GM23338 (cell line): ENCODE results near the gene VPS16. TPM values are rescaled to one million over a fixed set of nuclear protein-coding genes. Genes with fewer than 3 reads are reported as not detected.

Experiments
- ATAC-seq: fragments of 200-7000 bp; cut with Tn5 transposase; 3 replicates; pipeline ENCODE4 v1.9.1; 2020
- DNase-seq: peaks from one replicate; pipeline ENCODE4 v3.0.0-alpha.2; 2015; ENCODE audit warnings: low spot score
- H2AFZ ChIP-seq: fragments of 200-600 bp; sonication (generic); 2 replicates; pipeline ENCODE4 v1.8.0; 2016; ENCODE audit warnings: antibody characterized with exemption, mild to moderate bottlenecking, moderate library complexity
- H3F3A ChIP-seq: fragments of 200-600 bp; sonication (generic); replicated peaks from 2 replicates; pipeline ENCODE4 v1.8.0; 2017; ENCODE audit warnings: antibody characterized with exemption, mixed run types, low read depth
- H3K27ac ChIP-seq: fragments of 200-600 bp; sonication (generic); 2 replicates; pipeline ENCODE4 v1.6.1; 2016; ENCODE audit warnings: low read depth
- H3K27me3 ChIP-seq: fragments of 200-600 bp; sonication (generic); 2 replicates; pipeline ENCODE4 v1.8.0; 2016; ENCODE audit warnings: mild to moderate bottlenecking, mixed run types, moderate library complexity; ENCODE audit not compliant: insufficient read depth
- H3K36me3 ChIP-seq: fragments of 200-600 bp; sonication (generic); 2 replicates; pipeline ENCODE4 v1.8.0; 2016; ENCODE audit warnings: mild to moderate bottlenecking; ENCODE audit not compliant: insufficient read depth
- H3K4me1 ChIP-seq: fragments of 200-600 bp; sonication (generic); 2 replicates; pipeline ENCODE4 v1.8.0; 2016; ENCODE audit warnings: mild to moderate bottlenecking, moderate library complexity; ENCODE audit not compliant: insufficient read depth
- H3K4me2 ChIP-seq: fragments of 200-600 bp; sonication (generic); 2 replicates; pipeline ENCODE4 v1.7.1; 2017; ENCODE audit warnings: mixed run types
- H3K4me3 ChIP-seq: fragments of 200-600 bp; sonication (generic); 2 replicates; pipeline ENCODE4 v1.6.1; 2016; ENCODE audit warnings: mixed run types
- H3K79me2 ChIP-seq: fragments of 200-600 bp; sonication (generic); replicated peaks from 2 replicates; pipeline ENCODE4 v1.8.0; 2017; ENCODE audit warnings: mild to moderate bottlenecking; ENCODE audit not compliant: insufficient read depth
- H3K9me2 ChIP-seq: fragments of 200-600 bp; sonication (generic); 2 replicates; pipeline ENCODE4 v1.8.0; 2017; ENCODE audit not compliant: insufficient read depth
- H4K20me1 ChIP-seq: fragments of 200-600 bp; sonication (generic); replicated peaks from 2 replicates; pipeline ENCODE4 v1.8.0; 2017; ENCODE audit warnings: mild to moderate bottlenecking; ENCODE audit not compliant: insufficient read depth
- H3K27ac Mint-ChIP-seq: 2 replicates; pipeline ENCODE4 v1.8.0; 2020; ENCODE audit warnings: inconsistent platforms, mild to moderate bottlenecking, moderate library complexity, mixed read lengths
- H3K27me3 Mint-ChIP-seq: 3 replicates; pipeline ENCODE4 v1.8.0; 2022; ENCODE audit warnings: low read depth, mild to moderate bottlenecking, moderate library complexity, mixed read lengths, inconsistent platforms; ENCODE audit not compliant: insufficient read depth, poor library complexity
- H3K36me3 Mint-ChIP-seq: 3 replicates; pipeline ENCODE4 v1.8.0; 2021; ENCODE audit warnings: low read depth, mild to moderate bottlenecking, inconsistent platforms, moderate library complexity, mixed read lengths
- H3K4me1 Mint-ChIP-seq: 3 replicates; pipeline ENCODE4 v1.8.0; 2020; ENCODE audit warnings: mild to moderate bottlenecking, inconsistent platforms, mixed read lengths
- H3K4me3 Mint-ChIP-seq: 3 replicates; pipeline ENCODE4 v1.8.0; 2021; ENCODE audit warnings: moderate library complexity, mild to moderate bottlenecking, inconsistent platforms, mixed read lengths
- H3K9me3 Mint-ChIP-seq: 3 replicates; pipeline ENCODE4 v1.8.0; 2020; ENCODE audit warnings: moderate library complexity, mild to moderate bottlenecking, inconsistent platforms, mixed read lengths
- CREB1 ChIP-seq: fragments of 250-450 bp; sonication (Bioruptor Pico); IDR thresholded peaks from 2 replicates; pipeline ENCODE4 v1.5.0; 2020; ENCODE audit warnings: low read depth, mild to moderate bottlenecking, moderate library complexity
- EZH2 ChIP-seq: fragments of 200-600 bp; sonication (generic); IDR thresholded peaks from one replicate; pipeline ENCODE4 v1.8.0; 2017; ENCODE audit warnings: antibody characterized with exemption, mild to moderate bottlenecking, low read depth; ENCODE audit not compliant: unreplicated experiment
- EZH2phosphoT487 ChIP-seq: fragments of 200-600 bp; sonication (generic); IDR thresholded peaks from one replicate; pipeline ENCODE4 v1.8.1; 2018; ENCODE audit warnings: antibody characterized with exemption; ENCODE audit not compliant: unreplicated experiment
- JUNB ChIP-seq: IDR thresholded peaks from one replicate; pipeline ENCODE4 v1.6.1; 2016; ENCODE audit warnings: antibody characterized with exemption; ENCODE audit not compliant: unreplicated experiment
- NANOG ChIP-seq: IDR thresholded peaks from 2 replicates; pipeline ENCODE4 v1.6.1; 2016; ENCODE audit warnings: antibody characterized with exemption, borderline replicate concordance
- POLR2AphosphoS5 ChIP-seq: IDR thresholded peaks from 2 replicates; pipeline ENCODE4 v1.6.1; 2016; ENCODE audit warnings: antibody characterized with exemption, low read depth
- STAT1 ChIP-seq: IDR thresholded peaks from one replicate; pipeline ENCODE4 v1.6.1; 2016; ENCODE audit warnings: antibody characterized with exemption; ENCODE audit not compliant: unreplicated experiment
- ZNF114 ChIP-seq: fragments of 250-450 bp; sonication (Bioruptor Pico); IDR thresholded peaks from 2 replicates; pipeline ENCODE4 v1.5.0; 2020; ENCODE audit warnings: mild to moderate bottlenecking, moderate library complexity
- ZNF331 ChIP-seq: fragments of 250-450 bp; sonication (Bioruptor Pico); IDR thresholded peaks from 2 replicates; pipeline ENCODE4 v1.5.0; 2020; ENCODE audit warnings: low read depth, mild to moderate bottlenecking, moderate library complexity
- polyA plus RNA-seq: library from polyadenylated mRNA; unstranded; fragments of >200 nt; fragmentation: Nextera tagmentation; extraction: Ambion mirVana; gene quantifications from 2 replicates; pipeline ENCODE4 v1.2.1, GENCODE V29; 2016
- total RNA-seq: library from RNA; depleted of rRNA; stranded (reverse); fragments of >200 nt; shearing (Covaris generic); gene quantifications from 2 replicates; pipeline ENCODE4 v1.2.3, GENCODE V29; 2014
- TF ChIP-seq, protein P1 (sequence below): fragments of 250-450 bp; sonication (Bioruptor Pico); IDR thresholded peaks from 2 replicates; pipeline ENCODE4 v1.5.0; 2020; ENCODE audit warnings: mild to moderate bottlenecking, moderate library complexity
- TF ChIP-seq, protein P2 (sequence below): IDR thresholded peaks from one replicate; pipeline ENCODE4 v1.6.1; 2018; ENCODE audit warnings: antibody characterized with exemption; ENCODE audit not compliant: unreplicated experiment
- TF ChIP-seq, protein P3 (sequence below): IDR thresholded peaks from 2 replicates; pipeline ENCODE4 v1.6.1; 2016; ENCODE audit warnings: antibody characterized with exemption
- TF ChIP-seq, protein P4 (sequence below), 2 experiments: fragments of 200-600 bp in 1 of 2; sonication (generic) in 1 of 2; conservative IDR thresholded peaks; 2 replicates each; pipeline versions ENCODE4 v1.5.1 to v1.6.1; 2016 to 2017; ENCODE audit warnings: antibody characterized with exemption in 2 of 2, low read depth in 2 of 2, mild to moderate bottlenecking in 2 of 2, moderate library complexity in 1 of 2

The VPS16 gene
- total and polyA plus RNA-seq, 2 experiments from 2014 or later, result 11.2 to 17.7 TPM

DNA sequence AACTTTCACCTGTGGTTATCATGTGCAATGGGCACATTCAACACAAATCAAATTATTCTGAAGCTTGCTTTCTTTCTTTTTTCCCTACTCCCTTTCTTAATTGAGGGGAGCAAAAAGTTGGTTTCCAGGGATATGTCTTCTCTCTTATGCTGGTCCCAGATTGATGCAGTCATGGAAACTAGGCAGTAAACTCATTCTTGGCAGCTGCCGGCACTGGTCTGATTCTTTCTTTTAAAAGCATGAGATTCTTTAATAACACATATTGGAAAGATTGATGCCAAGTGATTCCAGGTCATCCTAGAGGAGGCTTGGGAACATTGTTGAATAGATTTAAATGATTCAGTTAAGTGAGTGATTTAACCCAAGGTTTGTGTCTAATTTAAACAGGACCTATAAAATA, 61.7 kb downstream of the VPS16 start:
- DNase-seq (no peak), ATAC-seq (no peak)
- Histone ChIP-seq H3K27ac (no peak overlapping the region), H3K27me3 (no peaks in the 10 kb centered on the region), H4K20me1 (peaks cover 13% of the 10 kb centered on the region; the same call in 1 of the 2 replicates), H3K36me3 (no peaks in the 10 kb centered on the region), H2AFZ (no peak overlapping the region), H3F3A (no peaks in the 10 kb centered on the region), H3K4me2 (no peak overlapping the region), H3K4me3 (no peak overlapping the region), H3K9me2 (no peaks in the 10 kb centered on the region), H3K4me1 (no peaks in the 10 kb centered on the region), H3K79me2 (peaks cover 83% of the 10 kb centered on the region)
- peaks cover 14% of the 10 kb centered on the region; the same call in 2 of the 3 replicates for H3K9me3 Mint-ChIP-seq
- TF ChIP-seq, protein P1, sequence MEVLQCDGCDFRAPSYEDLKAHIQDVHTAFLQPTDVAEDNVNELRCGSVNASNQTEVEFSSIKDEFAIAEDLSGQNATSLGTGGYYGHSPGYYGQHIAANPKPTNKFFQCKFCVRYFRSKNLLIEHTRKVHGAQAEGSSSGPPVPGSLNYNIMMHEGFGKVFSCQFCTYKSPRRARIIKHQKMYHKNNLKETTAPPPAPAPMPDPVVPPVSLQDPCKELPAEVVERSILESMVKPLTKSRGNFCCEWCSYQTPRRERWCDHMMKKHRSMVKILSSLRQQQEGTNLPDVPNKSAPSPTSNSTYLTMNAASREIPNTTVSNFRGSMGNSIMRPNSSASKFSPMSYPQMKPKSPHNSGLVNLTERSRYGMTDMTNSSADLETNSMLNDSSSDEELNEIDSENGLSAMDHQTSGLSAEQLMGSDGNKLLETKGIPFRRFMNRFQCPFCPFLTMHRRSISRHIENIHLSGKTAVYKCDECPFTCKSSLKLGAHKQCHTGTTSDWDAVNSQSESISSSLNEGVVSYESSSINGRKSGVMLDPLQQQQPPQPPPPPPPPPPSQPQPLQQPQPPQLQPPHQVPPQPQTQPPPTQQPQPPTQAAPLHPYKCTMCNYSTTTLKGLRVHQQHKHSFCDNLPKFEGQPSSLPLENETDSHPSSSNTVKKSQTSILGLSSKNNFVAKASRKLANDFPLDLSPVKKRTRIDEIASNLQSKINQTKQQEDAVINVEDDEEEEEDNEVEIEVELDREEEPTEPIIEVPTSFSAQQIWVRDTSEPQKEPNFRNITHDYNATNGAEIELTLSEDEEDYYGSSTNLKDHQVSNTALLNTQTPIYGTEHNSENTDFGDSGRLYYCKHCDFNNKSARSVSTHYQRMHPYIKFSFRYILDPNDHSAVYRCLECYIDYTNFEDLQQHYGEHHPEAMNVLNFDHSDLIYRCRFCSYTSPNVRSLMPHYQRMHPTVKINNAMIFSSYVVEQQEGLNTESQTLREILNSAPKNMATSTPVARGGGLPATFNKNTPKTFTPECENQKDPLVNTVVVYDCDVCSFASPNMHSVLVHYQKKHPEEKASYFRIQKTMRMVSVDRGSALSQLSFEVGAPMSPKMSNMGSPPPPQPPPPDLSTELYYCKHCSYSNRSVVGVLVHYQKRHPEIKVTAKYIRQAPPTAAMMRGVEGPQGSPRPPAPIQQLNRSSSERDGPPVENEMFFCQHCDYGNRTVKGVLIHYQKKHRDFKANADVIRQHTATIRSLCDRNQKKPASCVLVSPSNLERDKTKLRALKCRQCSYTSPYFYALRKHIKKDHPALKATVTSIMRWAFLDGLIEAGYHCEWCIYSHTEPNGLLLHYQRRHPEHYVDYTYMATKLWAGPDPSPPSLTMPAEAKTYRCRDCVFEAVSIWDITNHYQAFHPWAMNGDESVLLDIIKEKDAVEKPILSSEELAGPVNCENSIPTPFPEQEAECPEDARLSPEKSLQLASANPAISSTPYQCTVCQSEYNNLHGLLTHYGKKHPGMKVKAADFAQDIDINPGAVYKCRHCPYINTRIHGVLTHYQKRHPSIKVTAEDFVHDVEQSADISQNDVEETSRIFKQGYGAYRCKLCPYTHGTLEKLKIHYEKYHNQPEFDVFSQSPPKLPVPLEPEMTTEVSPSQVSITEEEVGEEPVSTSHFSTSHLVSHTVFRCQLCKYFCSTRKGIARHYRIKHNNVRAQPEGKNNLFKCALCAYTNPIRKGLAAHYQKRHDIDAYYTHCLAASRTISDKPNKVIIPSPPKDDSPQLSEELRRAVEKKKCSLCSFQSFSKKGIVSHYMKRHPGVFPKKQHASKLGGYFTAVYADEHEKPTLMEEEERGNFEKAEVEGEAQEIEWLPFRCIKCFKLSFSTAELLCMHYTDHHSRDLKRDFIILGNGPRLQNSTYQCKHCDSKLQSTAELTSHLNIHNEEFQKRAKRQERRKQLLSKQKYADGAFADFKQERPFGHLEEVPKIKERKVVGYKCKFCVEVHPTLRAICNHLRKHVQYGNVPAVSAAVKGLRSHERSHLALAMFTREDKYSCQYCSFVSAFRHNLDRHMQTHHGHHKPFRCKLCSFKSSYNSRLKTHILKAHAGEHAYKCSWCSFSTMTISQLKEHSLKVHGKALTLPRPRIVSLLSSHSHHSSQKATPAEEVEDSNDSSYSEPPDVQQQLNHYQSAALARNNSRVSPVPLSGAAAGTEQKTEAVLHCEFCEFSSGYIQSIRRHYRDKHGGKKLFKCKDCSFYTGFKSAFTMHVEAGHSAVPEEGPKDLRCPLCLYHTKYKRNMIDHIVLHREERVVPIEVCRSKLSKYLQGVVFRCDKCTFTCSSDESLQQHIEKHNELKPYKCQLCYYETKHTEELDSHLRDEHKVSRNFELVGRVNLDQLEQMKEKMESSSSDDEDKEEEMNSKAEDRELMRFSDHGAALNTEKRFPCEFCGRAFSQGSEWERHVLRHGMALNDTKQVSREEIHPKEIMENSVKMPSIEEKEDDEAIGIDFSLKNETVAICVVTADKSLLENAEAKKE (CRISPR knock-in tag), result no peak
- no peak for TF ChIP-seq ZNF331 (CRISPR knock-in tag)
- TF ChIP-seq, protein P2, sequence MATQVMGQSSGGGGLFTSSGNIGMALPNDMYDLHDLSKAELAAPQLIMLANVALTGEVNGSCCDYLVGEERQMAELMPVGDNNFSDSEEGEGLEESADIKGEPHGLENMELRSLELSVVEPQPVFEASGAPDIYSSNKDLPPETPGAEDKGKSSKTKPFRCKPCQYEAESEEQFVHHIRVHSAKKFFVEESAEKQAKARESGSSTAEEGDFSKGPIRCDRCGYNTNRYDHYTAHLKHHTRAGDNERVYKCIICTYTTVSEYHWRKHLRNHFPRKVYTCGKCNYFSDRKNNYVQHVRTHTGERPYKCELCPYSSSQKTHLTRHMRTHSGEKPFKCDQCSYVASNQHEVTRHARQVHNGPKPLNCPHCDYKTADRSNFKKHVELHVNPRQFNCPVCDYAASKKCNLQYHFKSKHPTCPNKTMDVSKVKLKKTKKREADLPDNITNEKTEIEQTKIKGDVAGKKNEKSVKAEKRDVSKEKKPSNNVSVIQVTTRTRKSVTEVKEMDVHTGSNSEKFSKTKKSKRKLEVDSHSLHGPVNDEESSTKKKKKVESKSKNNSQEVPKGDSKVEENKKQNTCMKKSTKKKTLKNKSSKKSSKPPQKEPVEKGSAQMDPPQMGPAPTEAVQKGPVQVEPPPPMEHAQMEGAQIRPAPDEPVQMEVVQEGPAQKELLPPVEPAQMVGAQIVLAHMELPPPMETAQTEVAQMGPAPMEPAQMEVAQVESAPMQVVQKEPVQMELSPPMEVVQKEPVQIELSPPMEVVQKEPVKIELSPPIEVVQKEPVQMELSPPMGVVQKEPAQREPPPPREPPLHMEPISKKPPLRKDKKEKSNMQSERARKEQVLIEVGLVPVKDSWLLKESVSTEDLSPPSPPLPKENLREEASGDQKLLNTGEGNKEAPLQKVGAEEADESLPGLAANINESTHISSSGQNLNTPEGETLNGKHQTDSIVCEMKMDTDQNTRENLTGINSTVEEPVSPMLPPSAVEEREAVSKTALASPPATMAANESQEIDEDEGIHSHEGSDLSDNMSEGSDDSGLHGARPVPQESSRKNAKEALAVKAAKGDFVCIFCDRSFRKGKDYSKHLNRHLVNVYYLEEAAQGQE, result no peak
- TF ChIP-seq POLR2AphosphoS5, result no peak
- TF ChIP-seq STAT1, result no peak
- no peak for TF ChIP-seq ZNF114 (CRISPR knock-in tag)
- no peak for TF ChIP-seq CREB1 (CRISPR knock-in tag)
- no peak for TF ChIP-seq EZH2phosphoT487
- TF ChIP-seq, protein P3, sequence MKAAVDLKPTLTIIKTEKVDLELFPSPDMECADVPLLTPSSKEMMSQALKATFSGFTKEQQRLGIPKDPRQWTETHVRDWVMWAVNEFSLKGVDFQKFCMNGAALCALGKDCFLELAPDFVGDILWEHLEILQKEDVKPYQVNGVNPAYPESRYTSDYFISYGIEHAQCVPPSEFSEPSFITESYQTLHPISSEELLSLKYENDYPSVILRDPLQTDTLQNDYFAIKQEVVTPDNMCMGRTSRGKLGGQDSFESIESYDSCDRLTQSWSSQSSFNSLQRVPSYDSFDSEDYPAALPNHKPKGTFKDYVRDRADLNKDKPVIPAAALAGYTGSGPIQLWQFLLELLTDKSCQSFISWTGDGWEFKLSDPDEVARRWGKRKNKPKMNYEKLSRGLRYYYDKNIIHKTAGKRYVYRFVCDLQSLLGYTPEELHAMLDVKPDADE, result no peak
- TF ChIP-seq, protein P4, sequence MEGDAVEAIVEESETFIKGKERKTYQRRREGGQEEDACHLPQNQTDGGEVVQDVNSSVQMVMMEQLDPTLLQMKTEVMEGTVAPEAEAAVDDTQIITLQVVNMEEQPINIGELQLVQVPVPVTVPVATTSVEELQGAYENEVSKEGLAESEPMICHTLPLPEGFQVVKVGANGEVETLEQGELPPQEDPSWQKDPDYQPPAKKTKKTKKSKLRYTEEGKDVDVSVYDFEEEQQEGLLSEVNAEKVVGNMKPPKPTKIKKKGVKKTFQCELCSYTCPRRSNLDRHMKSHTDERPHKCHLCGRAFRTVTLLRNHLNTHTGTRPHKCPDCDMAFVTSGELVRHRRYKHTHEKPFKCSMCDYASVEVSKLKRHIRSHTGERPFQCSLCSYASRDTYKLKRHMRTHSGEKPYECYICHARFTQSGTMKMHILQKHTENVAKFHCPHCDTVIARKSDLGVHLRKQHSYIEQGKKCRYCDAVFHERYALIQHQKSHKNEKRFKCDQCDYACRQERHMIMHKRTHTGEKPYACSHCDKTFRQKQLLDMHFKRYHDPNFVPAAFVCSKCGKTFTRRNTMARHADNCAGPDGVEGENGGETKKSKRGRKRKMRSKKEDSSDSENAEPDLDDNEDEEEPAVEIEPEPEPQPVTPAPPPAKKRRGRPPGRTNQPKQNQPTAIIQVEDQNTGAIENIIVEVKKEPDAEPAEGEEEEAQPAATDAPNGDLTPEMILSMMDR (conservative IDR thresholded peaks at IDR 0.05; ENCODE audit: low read depth in 2 of 2), result no peak
- no peak for TF ChIP-seq NANOG
- no peak for TF ChIP-seq JUNB
- TF ChIP-seq EZH2, result no peak
- H3K36me3 Mint-ChIP-seq, result peaks cover 31% of the 10 kb centered on the region
- no peaks in the 10 kb centered on the region for H3K27me3 Mint-ChIP-seq
- H3K4me3 Mint-ChIP-seq, result no peak overlapping the region
- no peaks in the 10 kb centered on the region for H3K4me1 Mint-ChIP-seq
- H3K27ac Mint-ChIP-seq, result no peak overlapping the region
